AG08396 (cell line): ENCODE results near the gene CPTP.
"Not testable (repeated sequence)": the region's sequence is repeated elsewhere in the genome, so short reads cannot be mapped to it uniquely, and the experiment has no call there.

ENCODE experiments used
- DNase-seq: peaks from one replicate; pipeline ENCODE4 v3.0.0; 2012; ENCODE audit warnings: low spot score, mixed read lengths

CPTP gene

DNA sequence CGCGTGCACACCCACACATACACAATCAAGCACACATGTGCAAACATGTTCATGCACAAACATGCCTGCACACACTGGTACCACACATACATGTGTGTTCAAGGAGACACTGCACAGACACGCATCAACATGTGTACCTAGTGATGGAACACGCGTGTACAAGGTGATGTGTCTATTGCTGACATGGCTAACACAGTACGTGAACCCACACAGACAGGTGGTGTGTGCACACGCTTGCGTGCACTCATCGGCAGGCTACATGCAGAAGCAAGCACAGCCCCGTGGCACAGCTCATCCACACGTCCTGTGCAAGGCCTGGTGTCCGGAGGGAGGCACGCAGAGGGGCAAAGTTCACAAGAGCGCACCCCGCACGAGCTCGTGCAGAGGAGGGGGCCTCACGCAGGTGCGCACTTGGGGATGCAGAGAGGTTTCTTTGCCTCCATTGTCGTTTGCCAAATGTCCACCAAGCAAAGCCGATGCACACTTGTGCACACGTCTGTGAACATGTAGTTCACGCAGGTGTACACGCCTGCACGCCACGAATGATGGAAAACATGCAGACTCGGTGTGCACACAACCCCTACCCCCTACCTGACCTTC is 17.8 kb upstream of the CPTP start:
- no peak for DNase-seq

DNA sequence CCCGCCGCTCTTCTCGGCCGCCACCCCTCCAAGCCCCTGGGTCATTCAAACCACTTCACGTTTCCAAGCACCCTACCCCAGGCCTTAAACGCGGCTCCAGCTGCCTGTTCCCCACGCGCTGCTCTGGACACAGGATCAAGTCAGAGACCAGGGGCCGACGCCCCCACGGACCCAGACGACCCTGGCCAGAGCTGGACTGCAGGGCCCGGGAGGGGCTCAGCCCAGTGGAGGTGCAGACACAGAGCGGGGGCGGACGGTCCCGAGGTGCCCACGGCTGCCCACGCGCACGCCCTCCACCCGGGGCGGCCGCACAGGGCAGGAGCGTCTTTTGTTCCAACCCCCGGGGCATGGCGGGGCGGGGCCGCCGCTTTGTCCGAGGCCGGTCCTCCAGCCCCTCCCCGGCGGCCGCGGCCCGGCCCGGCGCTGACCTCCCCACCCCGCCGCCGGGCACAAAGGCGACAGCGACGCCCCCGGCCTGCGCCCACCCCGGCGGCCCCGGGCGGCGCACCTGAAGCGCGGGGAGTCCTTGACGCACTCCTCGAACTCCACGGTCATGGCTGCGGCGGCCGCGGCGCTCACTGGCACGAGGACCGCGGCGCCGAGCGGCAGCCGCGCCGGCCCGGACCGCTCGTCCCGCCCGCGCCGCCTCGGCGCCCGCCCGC is 17.2 kb upstream of the CPTP start:
- peak; percentile 60 for DNase-seq

DNA sequence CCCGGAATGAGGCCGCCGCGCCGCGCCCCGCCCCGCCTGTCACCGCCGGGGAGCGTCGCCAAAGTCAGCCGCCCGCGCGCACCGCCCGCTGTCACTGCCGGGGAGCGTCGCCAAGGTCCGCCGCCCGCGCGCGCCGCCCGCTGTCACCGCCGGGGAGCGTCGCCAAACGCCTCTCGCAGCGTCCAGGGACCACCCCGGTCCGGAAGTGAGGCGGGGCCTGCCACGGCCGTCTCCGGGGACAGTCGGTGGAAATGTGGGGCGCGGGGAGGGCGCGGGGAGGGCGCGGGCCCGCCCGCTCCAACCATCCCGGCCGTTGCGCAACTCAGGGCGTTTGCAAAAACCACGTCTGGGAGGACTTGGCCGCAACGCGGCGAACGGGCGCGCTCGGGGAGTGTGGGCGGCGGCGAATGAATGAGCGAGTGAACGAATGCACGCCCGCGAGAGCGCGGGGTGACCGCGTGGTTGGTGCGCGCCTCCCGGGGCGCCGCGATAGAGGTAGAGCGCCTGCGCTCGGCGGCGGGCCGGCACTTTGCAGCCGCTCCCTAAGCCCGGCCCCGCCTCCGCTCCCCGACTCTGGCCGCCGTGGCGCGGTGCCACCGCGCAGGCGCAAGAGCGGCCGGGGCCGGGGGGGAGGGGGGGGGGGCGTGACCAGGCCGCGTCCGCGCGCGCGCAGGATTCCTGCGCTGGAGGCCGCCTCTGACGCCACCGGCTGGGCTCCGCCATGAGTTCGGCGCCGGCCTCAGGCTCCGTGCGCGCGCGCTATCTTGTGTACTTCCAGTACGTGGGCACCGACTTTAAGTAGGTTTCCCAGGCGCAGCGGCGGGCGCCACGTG is 16.5 kb upstream of the CPTP start, which contains the start of the genes ACAP3 and PUSL1:
ACAP3 (minus strand) TSS at position 8 of the 833 bp plus-strand sequence. CDS start 115 bp downstream, outside the sequence.
PUSL1 (plus strand) TSS at position 675 of the 833 bp plus-strand sequence; CDS start at position 722, 47 bp downstream.
- DNase-seq, result peak; percentile 100

DNA sequence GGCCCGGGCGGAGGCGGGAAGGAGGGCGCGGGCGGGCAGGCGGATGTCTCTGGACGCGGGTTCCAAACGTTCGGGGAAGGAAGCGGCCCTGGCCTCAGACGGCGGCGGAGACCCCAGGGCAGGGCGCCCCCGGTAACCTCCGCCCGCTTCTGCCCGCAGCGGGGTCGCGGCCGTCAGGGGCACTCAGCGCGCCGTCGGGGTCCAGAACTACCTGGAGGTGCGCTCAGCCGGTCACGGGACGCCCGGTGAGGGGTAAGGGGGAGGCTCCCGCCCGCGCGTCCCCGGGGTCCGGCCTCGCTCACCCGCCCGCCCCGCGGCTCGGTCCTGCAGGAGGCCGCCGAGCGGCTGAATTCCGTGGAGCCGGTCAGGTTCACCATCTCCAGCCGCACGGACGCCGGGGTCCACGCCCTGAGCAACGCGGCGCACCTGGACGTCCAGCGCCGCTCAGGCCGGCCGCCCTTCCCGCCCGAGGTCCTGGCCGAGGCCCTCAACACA is 15.8 kb upstream of the CPTP start:
- no peak for DNase-seq

DNA sequence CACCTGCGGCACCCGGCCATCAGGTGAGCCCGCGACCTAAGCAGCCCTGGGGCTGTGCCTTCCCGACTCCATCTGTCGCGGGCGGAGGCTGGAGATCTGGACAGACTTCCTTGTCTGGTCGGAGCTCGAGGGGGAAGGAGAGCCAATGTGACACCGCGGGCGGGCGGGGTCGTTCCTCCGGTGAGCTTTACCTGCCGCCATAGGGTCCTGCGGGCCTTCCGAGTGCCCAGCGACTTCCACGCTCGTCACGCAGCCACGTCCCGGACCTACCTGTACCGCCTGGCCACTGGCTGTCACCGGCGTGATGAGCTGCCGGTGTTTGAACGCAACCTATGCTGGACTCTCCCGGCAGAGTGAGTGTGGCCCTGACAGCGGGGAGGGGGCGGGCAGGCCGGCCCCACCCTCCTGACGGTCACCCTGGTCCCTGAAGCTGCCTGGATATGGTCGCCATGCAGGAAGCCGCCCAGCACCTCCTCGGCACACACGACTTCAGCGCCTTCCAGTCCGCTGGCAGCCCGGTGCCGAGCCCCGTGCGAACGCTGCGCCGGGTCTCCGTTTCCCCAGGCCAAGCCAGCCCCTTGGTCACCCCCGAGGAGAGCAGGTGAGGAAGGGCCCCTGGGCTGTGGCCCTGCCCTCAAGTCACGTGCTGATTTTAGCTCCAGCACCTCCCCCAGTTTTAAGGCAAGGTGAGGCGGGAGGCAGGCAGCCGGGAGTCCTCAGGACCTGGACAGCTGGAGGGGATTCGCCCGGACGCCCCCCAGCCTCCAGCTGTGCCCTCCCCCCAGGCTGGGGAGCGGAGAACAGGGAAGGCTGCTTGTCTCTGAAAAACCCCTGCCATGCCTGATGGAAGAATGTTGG is 15.1 kb upstream of the CPTP start:
- no peak for DNase-seq

DNA sequence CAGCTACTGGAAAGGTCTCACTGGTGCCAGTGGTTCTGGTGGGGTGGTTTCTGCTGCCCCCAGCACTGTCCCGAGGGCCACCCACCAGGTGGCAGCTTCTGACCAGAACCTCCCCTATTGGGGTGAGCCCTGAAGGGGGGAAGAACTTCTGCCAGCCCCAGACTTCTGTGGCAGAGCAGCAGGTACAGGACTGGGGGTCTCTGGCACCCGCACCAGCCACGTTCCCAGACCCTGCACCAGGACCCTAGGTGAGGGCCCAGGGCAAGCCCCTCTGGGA is 14.6 kb upstream of the CPTP start:
- no peak for DNase-seq

DNA sequence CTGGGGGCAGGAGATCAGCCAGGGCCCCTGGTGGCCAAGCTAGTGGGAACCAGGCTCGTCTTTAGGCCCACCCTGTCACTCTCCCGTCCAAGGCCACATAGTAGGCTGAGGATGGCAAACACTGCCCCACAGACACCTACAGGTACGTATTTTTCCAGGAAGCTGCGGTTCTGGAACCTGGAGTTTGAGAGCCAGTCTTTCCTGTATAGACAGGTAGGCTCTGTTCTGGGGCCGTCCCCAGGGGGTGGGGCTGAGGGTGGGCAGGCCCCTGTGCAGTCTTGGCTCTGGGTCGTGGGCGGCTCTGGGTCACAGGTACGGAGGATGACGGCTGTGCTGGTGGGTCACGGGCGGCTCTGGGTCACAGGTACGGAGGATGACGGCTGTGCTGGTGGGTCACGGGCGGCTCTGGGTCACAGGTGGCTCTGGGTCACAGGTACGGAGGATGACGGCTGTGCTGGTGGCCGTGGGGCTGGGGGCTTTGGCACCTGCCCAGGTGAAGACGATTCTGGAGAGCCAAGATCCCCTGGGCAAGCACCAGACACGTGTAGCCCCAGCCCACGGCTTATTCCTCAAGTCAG is 14.0 kb upstream of the CPTP start:
- no peak for DNase-seq

DNA sequence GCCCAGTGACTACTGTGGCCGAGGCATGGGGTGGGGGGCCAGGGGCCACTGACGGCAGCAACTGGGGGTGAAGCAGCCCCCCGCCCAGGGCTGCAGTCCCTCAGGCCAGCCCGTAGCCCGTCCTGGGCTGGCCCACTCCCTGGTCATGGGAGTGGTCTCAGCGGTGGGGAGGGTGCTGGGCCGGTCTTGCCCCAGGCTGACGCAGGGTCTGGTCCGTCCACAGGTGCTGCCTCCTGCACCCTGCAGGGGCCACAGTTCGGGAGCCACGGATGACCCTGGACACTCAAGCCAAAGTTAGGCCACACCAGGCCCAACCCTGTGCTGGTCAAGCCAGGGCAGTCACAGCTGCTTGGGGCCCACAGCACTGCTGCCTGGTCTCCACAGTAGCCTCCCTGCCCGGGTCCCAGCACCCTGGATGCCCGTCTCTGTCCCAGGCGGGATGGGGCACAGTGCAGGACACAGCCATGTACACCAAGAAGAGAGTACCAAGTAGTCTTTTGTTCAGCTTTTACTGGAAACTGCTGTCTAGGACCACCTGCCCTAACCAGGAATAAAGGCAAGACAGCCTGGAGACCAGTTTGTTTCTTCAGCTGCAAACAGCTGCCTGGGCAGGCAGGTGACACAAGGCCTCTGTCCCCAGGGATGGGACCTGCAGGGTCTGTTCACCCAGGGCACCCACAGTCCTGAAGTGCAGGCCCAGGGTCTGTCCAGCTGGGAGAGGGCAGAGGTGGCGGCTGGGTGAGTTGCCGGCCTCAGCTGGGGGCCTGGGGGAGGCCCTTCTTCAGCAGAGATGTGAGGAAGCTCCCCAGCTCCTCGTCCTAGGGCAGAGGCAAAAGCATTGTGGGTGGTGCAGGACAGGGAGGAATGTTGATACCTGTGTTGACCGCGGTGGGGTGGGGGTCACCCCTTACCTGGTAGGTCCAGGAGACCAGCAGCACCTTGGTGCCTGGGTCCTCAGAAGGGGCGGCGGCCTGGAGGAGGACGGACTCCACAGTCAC is 13.2 kb upstream of the CPTP start:
- DNase-seq, result no peak

DNA sequence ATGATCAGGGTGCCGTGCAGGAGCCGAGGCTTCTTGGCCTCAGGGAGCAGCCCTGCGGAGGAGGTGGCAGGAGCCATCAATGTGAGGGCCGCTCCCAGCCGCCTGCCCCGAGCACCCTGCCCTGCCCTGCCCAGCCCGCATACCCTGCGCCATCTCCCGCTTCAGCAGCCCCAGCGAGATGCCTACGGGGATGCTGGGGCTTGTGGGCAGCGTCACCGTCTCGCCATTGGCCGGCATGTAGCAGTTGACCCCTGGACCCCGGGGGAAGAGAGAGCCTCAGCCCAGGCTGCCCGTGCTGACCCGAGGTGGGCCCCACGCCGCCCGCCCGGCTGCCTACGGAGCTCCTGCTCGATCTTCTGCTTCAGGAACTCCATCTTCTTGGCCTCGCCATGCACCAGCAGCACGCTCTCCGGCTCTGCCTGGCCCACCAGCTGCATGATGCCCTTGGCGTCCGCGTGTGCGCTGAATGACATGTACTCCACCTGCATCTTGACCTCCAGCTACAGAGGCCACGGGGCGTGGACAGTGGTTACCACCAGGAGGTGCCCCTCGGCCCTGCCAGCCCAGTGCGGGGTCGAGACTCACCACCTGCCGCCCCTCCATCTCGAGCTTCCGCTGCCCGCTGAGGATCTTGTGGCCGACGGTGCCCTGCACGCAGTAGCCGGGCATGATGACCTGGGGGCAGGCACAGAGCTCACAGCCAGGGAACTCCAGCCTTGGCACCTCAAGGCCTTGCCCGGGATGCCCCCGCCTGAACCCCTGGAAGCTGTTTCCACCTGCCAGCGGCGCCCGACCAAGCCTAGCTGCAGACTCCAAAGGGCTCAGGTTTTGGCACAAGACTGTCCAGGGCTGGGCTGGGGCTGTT is 11.9 kb upstream of the CPTP start:
- no peak for DNase-seq

DNA sequence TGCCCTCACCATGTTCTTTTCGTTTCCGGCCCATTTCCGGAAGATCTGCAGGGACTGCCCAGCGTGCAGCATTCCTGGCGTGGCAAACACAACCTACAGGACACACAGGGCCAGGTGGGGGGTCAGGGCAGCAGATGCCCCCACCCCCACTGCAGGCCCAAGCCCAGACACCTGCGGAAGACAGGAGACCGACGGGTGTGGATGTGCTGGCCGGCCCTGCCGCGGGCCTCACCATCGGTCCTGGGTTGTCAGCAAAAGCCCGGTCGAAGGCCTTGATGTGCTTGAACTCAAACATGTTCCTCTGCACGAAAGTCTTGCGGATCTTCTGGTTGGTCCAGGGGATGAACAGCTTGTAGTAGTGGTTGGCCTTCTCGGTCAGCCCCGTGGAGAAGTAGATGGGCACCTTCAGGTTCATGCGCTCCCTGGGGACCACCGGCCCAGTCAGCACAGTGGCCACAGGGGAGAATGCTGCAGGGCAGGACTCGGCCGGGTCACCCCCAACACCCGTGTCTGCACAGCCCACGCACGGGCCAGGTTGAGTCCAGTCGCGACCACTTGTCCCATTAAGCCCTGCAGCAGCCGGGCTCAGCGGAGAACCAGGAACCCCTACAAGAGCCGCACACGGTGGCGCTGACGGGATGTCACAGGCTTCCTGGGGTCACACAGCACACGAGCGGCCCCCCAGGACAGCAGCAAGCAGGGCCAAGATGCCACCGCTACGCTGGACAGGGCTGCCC is 10.9 kb upstream of the CPTP start:
- DNase-seq, result no peak

DNA sequence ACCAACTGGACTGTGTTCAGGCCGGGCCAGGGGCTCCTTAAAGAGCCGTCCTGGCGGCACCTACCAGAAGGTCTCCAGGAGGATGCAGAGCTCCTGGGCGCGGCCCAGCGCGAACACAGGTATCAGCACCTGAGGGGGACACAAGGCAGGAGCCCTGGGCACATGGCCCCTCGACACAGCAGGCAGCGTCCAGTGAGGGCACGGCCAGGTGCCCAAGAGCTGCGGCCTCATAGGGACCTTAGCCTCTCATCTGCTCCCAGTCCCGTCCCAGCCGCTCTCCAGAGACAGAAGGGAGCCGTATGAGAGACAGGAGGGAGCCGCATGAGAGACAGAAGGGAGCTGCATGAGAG is 10.4 kb upstream of the CPTP start:
- no peak for DNase-seq

DNA sequence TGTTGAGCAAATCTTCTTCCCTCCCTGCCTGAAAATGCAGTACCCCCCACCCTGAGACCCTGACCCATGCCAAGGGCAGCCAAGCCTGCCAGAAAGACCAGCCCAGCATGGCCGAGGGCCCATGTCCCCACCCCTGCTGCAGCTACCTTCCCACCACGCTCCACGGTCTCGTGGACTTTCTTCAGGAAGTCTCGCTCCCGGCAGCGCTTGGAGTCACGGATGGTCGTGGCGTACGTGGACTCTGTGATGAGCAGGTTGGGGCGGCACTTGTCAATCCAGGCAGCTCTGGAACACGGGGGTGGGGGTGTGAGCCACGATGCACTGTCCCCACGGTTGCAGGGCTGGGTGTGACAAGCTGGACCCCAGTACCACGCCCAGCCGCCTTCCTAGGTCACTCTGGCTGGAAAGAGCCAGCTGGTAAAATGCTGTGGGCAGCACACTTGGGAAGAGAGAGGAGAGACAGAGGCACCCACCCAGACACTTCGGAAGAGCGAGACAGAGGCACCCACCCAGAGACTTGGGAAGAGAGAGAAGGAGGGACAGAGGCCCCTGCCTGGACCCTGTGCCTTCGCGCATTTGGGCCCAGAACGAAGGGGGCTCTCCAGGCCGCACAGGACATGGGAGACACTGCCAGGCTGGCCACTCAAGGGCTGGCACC is 9.8 kb upstream of the CPTP start:
- DNase-seq, result no peak

DNA sequence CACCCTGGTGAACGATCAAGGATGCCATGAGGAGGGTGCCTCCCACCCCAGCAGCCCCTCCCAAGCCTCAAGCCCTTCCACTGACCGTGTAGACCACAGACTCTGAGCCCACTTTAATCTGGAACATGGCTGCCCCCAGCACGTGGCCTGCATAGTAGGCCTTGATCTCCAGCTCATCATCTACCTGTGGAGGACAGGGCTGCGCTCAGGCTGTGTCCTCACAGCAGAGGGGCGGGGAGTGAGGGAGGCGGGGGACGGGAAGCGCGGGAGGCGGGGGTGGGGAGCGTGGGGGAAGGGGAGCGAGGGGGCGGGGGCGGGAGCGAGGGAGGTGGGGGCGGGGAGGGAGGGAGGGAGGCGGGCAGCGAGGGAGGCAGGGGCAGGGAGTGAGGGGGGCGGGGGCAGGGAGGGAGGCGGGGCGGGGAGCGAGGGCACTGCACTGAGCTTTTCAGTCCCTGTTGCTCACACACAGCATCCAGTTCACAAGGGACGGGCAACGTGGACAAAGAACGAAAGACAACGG is 9.1 kb upstream of the CPTP start:
- no peak for DNase-seq

DNA sequence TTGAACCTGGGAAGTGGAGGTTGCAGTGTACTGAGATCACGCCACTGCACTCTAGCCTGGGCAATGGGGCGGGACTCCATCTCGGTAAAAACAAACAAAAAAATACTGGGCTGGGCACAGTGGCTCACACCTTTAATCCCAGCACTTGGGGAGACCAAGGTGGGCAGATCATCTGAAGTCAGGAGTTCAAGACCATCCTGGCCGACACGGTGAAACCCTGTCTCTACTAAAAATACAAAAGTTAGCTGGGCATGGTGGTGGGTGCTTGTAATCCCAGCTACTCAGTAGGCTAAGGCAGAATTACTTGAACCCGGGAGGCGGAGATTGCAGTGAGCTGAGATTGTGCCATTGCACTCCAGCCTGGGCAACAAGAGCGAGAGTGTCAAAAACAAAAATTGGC is 8.4 kb upstream of the CPTP start:
- not testable (repeated sequence) for DNase-seq

DNA sequence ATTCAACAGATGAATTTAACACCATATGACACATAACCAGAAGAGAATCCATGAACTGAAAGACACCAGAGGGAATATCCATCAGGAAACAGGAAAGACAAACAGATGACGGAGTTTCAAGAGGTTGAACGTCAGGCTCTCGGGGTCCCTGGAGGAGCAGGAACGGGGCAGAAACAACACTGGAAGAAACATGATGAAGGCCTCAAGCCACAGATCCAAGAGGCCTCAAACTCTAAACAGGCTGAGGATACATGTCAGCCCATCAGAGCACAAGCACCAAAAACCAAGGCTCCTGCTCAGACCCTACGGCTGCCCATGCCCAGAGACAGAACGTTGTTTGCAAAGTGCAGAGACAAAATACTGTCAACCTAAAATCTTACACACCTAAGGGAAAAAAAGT is 7.2 kb upstream of the CPTP start:
- no peak for DNase-seq

DNA sequence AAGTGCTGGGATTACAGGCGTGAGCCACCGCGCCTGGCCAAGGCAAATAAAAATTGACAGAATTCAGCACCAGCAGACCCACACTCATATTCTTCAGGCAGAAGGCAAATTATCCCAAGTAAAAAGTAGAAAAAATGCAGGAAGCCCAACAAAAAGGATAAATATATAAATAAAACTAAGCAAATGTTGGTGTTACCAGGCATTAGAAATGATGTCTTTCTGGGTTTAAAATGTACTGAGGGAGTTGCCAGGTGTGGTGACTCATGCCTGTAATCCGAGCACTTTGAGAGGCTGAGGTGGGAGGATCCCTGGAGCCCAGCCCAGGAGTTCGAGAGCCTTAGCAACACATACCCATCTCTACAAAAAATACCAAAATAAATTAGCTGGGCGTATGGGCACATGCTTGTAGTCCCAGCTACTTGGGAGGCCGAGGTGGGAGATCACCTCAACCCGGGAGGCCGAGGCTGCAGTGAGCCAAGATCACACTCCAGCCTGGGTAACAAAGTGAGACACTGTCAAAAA is 6.4 kb upstream of the CPTP start:
- peak; percentile 76 for DNase-seq

DNA sequence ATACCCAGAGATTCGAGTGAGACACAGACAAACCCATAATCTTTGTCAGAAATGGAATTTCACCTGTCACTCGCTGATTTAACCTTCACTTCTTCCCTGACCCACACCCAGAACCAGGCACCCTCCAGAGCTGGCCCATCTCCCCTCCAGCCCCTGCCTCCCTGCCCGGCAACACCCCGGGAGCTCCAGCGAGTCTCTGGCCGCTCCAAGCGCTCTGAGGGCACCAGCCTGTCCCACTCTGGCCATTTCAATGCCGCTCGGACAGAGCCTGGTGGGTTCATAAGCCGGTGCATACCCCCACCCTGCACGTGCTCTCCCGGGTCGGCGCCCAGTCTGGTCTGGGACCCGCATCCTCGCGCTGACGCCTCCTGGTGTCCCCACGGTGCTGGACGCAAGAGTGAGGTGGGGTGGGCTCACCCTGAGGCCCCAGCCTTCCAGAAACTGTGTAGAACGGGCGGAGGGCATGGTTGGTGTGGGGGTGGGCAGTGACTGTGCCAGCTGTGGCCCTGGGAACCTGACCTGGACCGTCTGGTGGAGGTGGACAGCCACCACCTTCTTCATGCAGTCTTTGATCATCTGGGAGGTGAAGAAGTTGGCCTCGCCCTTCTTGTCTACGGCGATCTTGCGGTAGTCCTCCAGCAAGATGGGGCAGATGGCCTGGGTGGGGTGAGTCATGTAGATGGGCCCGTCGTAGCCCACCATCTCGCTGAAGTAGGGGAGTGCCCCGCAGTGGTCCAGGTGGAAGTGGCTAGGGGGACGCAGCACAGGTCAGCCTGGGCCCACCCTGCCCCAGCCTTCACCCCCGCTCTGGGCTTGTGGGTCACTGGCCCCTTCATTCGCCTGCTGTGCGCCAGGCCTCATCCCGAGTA is 5.6 kb upstream of the CPTP start:
- no peak for DNase-seq
